Epithelial cell of esophagus (primary cell): ENCODE data around the gene NCOA6.

ENCODE experiments used
- DNase-seq: peaks from one replicate; pipeline ENCODE4 v3.0.0; 2010; ENCODE audit warnings: low read depth
- H3K4me3 ChIP-seq: 2 replicates; pipeline ENCODE4 v1.5.1; 2011; ENCODE audit warnings: mild to moderate bottlenecking, low read length, control low read depth
- CTCF ChIP-seq: IDR thresholded peaks from 2 replicates; pipeline ENCODE4 v1.5.1; 2011; ENCODE audit warnings: low read depth, mild to moderate bottlenecking, low read length, control low read depth, inconsistent platforms; ENCODE audit not compliant: insufficient read depth; ENCODE audit errors: missing control alignments

NCOA6 gene

DNA sequence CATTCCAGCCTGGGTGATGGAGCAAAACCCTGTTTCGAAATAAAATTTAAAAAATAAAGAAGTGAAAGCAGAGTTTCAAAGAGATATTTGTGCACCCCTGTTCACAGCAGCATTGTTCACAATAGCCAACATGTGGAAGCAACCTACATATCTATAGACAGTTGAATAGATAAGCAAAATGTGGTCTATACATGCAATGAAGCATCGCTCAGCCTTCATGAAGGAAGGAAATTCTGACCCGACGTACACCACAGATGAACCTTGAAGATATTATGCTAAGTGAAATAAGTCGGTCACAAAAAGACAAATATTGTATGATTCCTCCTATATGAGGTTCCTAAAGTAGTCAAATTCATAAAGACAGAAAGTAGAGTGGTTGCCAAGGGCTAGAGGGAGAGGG, 6.5 kb upstream of the NCOA6 start:
- no peak for DNase-seq
- H3K4me3 ChIP-seq: no peak overlapping the region
- TF ChIP-seq CTCF: no peak

DNA sequence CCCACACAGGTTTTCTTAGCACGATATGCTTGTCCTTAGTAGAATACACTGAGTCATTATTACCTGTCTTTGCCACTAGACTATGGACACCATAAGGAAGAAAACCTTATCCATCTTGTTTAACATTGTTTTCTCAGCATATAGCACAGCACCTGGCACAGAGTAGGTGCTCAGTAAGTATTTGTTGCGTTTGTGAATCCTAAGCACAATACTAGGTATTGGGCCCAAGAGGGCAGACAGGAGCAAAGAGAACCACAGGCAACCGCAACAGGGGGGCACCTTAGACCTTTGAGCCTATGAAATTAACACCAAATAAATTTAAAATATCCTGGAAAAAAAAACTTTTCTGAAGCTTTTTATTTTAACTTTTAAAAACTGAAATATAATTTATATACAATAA, 3.7 kb upstream of the NCOA6 start:
- no peak for TF ChIP-seq CTCF
- DNase-seq: no peak
- H3K4me3 ChIP-seq: no peak overlapping the region

DNA sequence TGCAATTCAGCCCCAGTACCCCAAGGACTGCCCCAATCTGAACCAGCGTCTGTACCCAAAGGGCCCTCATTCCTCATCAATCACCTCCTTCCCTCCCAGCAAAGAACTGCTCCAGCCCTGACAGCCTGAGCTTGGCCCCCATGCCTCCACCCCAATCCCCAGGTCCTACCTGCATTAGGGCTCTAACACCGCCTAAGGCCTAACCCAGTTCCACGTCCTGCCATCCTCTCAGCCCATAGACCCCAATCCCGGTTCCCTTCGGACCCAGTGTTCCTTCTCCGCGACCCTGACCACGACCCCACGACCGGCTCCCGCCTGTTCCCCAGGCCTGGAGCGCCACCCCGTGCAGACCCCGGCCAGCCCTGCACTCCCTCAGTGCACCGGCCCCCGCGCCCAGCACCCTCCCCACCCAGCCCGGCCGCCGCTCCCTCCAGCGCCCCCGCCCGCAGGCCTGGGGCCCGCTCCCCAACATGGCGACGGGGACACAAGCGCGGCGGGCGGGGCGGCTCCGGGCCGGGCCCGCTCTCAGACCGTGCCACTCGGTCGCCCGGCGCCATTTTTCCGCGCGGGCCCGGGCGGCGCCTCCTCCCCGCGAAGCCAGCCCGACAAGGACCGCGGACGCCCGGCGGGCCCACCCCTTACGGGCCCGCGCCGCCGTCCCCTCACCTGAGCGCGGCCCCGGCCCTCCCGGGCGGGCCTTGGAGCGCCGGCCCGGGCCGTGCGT, 483 bp downstream of the NCOA6 start:
- peak; percentile 55 for DNase-seq
- no peak for TF ChIP-seq CTCF
- peak overlapping the region; percentile 91 for H3K4me3 ChIP-seq

DNA sequence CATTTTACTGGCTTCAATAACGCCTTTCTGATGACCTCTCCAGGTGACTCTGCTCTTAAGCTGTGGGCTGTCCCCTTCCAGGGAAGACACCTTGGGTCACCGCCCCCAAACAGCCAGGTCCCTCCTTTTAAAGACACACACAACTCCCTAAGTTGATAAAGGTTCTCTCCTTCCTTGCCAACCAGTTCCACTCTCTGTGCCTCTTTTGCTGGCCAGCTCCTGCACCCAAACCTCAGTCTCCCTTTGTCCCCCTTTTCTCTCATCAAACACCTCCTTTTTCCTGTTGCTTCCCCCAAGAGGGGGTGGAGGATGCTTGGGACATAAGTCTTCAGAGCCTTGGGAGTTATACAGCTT, 1.0 kb downstream of the NCOA6 start:
- TF ChIP-seq CTCF: no peak
- DNase-seq: peak; percentile 89
- H3K4me3 ChIP-seq: peak overlapping the region; percentile 91

- H3K4me3 ChIP-seq: peak overlapping the region; percentile 91
- no peak for DNase-seq
- no peak for TF ChIP-seq CTCF
Observed at GRCh38 chr20:34824026-34824425, 1.4 kb downstream of the NCOA6 start.

DNA sequence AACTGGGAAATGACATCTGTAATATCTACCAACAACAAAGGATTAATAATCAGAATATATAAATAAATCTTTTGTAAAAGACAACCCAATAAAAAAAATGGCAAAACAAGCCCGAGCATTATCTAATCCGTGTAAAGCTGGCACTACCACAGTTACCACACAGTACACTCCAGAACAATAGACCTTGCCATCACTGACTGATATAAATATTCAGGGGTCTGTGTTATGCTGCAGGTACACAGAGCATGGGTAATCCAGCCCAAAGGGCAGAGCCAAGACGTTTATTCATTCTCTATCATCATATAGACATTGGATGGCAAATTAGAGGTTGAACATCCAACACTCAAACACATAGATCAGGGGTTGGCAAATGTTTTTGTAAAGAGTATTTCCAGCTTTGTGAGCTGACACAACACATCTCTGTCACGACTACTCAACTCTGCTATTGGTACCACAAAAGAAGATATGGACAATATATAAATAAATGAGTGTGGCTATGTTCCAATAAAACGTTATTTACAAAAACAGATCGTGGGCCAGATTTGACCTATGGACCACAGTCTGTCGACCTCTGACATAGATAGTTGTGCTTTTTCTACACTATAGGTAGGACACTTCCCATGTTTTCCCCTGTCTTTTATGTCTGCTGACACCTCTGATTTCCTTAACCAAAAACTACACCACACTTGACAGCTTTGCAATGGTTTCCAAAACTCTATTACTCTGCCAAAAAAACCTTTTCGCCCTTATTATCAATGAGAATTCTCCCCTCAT, 4.5 kb downstream of the NCOA6 start:
- TF ChIP-seq CTCF: no peak
- DNase-seq: no peak
- no peak overlapping the region for H3K4me3 ChIP-seq
